ENCODE measurements around the gene FAR1.

The FAR1 gene

GRCh38 chr11:13661074-13661623 lies 7.3 kb upstream of the FAR1 start:
- Histone ChIP-seq H3K4me1 (no peaks in the 10 kb centered on the region), H3K27me3 (no peaks in the 10 kb centered on the region), H3K4me3 (ENCODE audit: low read depth, low read length) (no peak overlapping the region), H3K9me3 (no peaks in the 10 kb centered on the region), H3K36me3 (no peaks in the 10 kb centered on the region)
- no peak for DNase-seq
- TF ChIP-seq CTCF (IDR thresholded peaks at IDR 0.05; ENCODE audit: low read depth, low read length): no peak

- H3K4me3 ChIP-seq (ENCODE audit: low read depth, low read length): no peak overlapping the region
Observed at GRCh38 chr11:13663631-13664071, 4.8 kb upstream of the FAR1 start.

GRCh38 chr11:13664351-13664750 lies 4.1 kb upstream of the FAR1 start:
- no peaks in the 10 kb centered on the region for H3K4me1 ChIP-seq
- TF ChIP-seq CTCF (IDR thresholded peaks at IDR 0.05; ENCODE audit: low read depth, low read length): no peak
- no peak overlapping the region for H3K4me3 ChIP-seq (ENCODE audit: low read depth, low read length)
- no peak for DNase-seq
- no peaks in the 10 kb centered on the region for H3K36me3 ChIP-seq
- H3K9me3 ChIP-seq: no peaks in the 10 kb centered on the region
- no peaks in the 10 kb centered on the region for H3K27me3 ChIP-seq

More at GRCh38 chr11:13663631-13664071, 4.8 kb upstream of the FAR1 start:
- H3K36me3 ChIP-seq: no peaks in the 10 kb centered on the region
- H3K27me3 ChIP-seq: no peaks in the 10 kb centered on the region
- no peaks in the 10 kb centered on the region for H3K4me1 ChIP-seq
- no peak for DNase-seq
- no peak for TF ChIP-seq CTCF (IDR thresholded peaks at IDR 0.05; ENCODE audit: low read depth, low read length)
- no peaks in the 10 kb centered on the region for H3K9me3 ChIP-seq

- H3K36me3 ChIP-seq: no peaks in the 10 kb centered on the region
- H3K9me3 ChIP-seq: no peaks in the 10 kb centered on the region
- no peaks in the 10 kb centered on the region for H3K4me1 ChIP-seq
- no peak for TF ChIP-seq CTCF (IDR thresholded peaks at IDR 0.05; ENCODE audit: low read depth, low read length)
- H3K27me3 ChIP-seq: no peaks in the 10 kb centered on the region
- H3K4me3 ChIP-seq (ENCODE audit: low read depth, low read length): no peak overlapping the region
- no peak for DNase-seq
Observed at GRCh38 chr11:13666708-13667107, 1.8 kb upstream of the FAR1 start.

GRCh38 chr11:13667245-13667644 lies 1.2 kb upstream of the FAR1 start:
- Histone ChIP-seq H3K27me3 (no peaks in the 10 kb centered on the region), H3K9me3 (no peaks in the 10 kb centered on the region), H3K4me1 (no peaks in the 10 kb centered on the region), H3K4me3 (ENCODE audit: low read depth, low read length) (peak overlapping the region; percentile 65), H3K36me3 (no peaks in the 10 kb centered on the region)
- TF ChIP-seq CTCF (IDR thresholded peaks at IDR 0.05; ENCODE audit: low read depth, low read length): no peak
- DNase-seq: no peak

- Histone ChIP-seq H3K27me3 (no peaks in the 10 kb centered on the region), H3K36me3 (no peaks in the 10 kb centered on the region), H3K4me3 (ENCODE audit: low read depth, low read length) (peak overlapping the region; percentile 65), H3K9me3 (no peaks in the 10 kb centered on the region), H3K4me1 (no peaks in the 10 kb centered on the region)
- no peak for DNase-seq
- no peak for TF ChIP-seq CTCF (IDR thresholded peaks at IDR 0.05; ENCODE audit: low read depth, low read length)
Observed at GRCh38 chr11:13667795-13668101, 720 bp upstream of the FAR1 start.

Measured in BE2C (cell line).